ENCODE results near the gene COL27A1.

The COL27A1 gene

GRCh38 chr9:114130141-114130540, 25.2 kb upstream of the COL27A1 start:
- H3K27ac ChIP-seq, result no peak overlapping the region
- no peak for TF ChIP-seq Cebpa-rat (IDR thresholded peaks at IDR 0.05)
- H3K9ac ChIP-seq, result no peak overlapping the region
- peaks cover 0 to 49% (median 37%) of the 10 kb centered on the region in 10 experiments; a peak in 15 of 20 replicates for H3K4me1 ChIP-seq
- H3K27me3 ChIP-seq, result no peaks in the 10 kb centered on the region
- H3K9me3 ChIP-seq (replicated peaks in 1 of 11), result peaks cover 7 to 17% (median 12%) of the 10 kb centered on the region in 11 experiments; a peak in 21 of 22 replicates
- no peaks in the 10 kb centered on the region for H3K36me3 ChIP-seq
- H3K4me3 ChIP-seq, result no peak overlapping the region
- no peaks in the 10 kb centered on the region for H4K20me1 ChIP-seq
- H3K4me2 ChIP-seq, result no peak overlapping the region

- H3K9me3 ChIP-seq (replicated peaks in 1 of 11), result peaks cover 7 to 17% (median 12%) of the 10 kb centered on the region in 11 experiments; a peak in 21 of 22 replicates
Observed at GRCh38 chr9:114130624-114131277, 24.6 kb upstream of the COL27A1 start.

GRCh38 chr9:114131808-114132549, 23.4 kb upstream of the COL27A1 start:
- no peaks in the 10 kb centered on the region for H3K27me3 ChIP-seq
- H3K27ac ChIP-seq, result peak overlapping the region in 4 of 11 experiments; percentile 56 to 70 (median 64); a peak in 8 of 22 replicates
- H3K36me3 ChIP-seq, result no peaks in the 10 kb centered on the region
- peak overlapping the region in 4 of 11 experiments; percentile 23 to 43 (median 26); a peak in 3 of 22 replicates for H3K9ac ChIP-seq
- no peaks in the 10 kb centered on the region for H4K20me1 ChIP-seq
- peak overlapping the region in 9 of 11 experiments; percentile 19 to 73 (median 65); a peak in 16 of 22 replicates for H3K4me2 ChIP-seq
- H3K9me3 ChIP-seq (replicated peaks in 1 of 11), result peaks cover 7 to 14% (median 10%) of the 10 kb centered on the region in 11 experiments; a peak in 21 of 22 replicates
- H3K4me3 ChIP-seq, result no peak overlapping the region
- no peak for TF ChIP-seq Cebpa-rat (IDR thresholded peaks at IDR 0.05)
- H3K4me1 ChIP-seq, result peaks cover 0 to 38% (median 27%) of the 10 kb centered on the region in 10 experiments; a peak in 15 of 20 replicates

More at GRCh38 chr9:114130624-114131277, 24.6 kb upstream of the COL27A1 start:
- peak overlapping the region in 1 of 11 experiments; percentile 71; a peak in 1 of 22 replicates for H3K4me2 ChIP-seq
- peaks cover 0 to 48% (median 36%) of the 10 kb centered on the region in 10 experiments; a peak in 15 of 20 replicates for H3K4me1 ChIP-seq
- no peak overlapping the region for H3K27ac ChIP-seq
- no peak overlapping the region for H3K4me3 ChIP-seq
- H3K27me3 ChIP-seq, result no peaks in the 10 kb centered on the region
- no peaks in the 10 kb centered on the region for H3K36me3 ChIP-seq
- TF ChIP-seq Cebpa-rat (IDR thresholded peaks at IDR 0.05), result no peak
- H3K9ac ChIP-seq, result no peak overlapping the region
- H4K20me1 ChIP-seq, result no peaks in the 10 kb centered on the region

GRCh38 chr9:114132550-114132918, 22.8 kb upstream of the COL27A1 start:
- Histone ChIP-seq H3K9ac (peak overlapping the region in 4 of 11 experiments; percentile 23 to 43 (median 26); a peak in 2 of 22 replicates), H3K4me2 (peak overlapping the region in 9 of 11 experiments; percentile 19 to 73 (median 65); a peak in 17 of 22 replicates), H3K36me3 (no peaks in the 10 kb centered on the region), H3K4me3 (no peak overlapping the region), H3K27me3 (no peaks in the 10 kb centered on the region), H3K27ac (peak overlapping the region in 4 of 11 experiments; percentile 56 to 70 (median 64); a peak in 8 of 22 replicates), H4K20me1 (no peaks in the 10 kb centered on the region), H3K9me3 (replicated peaks in 1 of 11) (peaks cover 3 to 8% (median 5%) of the 10 kb centered on the region in 11 experiments; a peak in 20 of 22 replicates), H3K4me1 (peaks cover 0 to 38% (median 27%) of the 10 kb centered on the region in 10 experiments; a peak in 15 of 20 replicates)
- TF ChIP-seq Cebpa-rat (IDR thresholded peaks at IDR 0.05), result no peak

GRCh38 chr9:114134827-114135396, 20.4 kb upstream of the COL27A1 start:
- no peaks in the 10 kb centered on the region for H3K36me3 ChIP-seq
- peaks cover 0 to 43% (median 33%) of the 10 kb centered on the region in 10 experiments; a peak in 15 of 20 replicates for H3K4me1 ChIP-seq
- H3K9ac ChIP-seq, result no peak overlapping the region
- H3K27me3 ChIP-seq, result no peaks in the 10 kb centered on the region
- peak overlapping the region in 1 of 11 experiments; percentile 12; a peak in 1 of 22 replicates for H3K27ac ChIP-seq
- H3K4me3 ChIP-seq, result no peak overlapping the region
- H3K4me2 ChIP-seq, result no peak overlapping the region
- TF ChIP-seq Cebpa-rat (IDR thresholded peaks at IDR 0.05), result no peak
- H4K20me1 ChIP-seq, result no peaks in the 10 kb centered on the region
- H3K9me3 ChIP-seq (replicated peaks in 1 of 11), result no peaks in the 10 kb centered on the region

- Histone ChIP-seq H3K27ac (no peak overlapping the region), H3K36me3 (no peaks in the 10 kb centered on the region), H3K27me3 (no peaks in the 10 kb centered on the region), H3K4me3 (no peak overlapping the region), H3K9me3 (replicated peaks in 1 of 11) (no peaks in the 10 kb centered on the region), H3K4me1 (peaks cover 0 to 26% (median 16%) of the 10 kb centered on the region in 10 experiments; a peak in 14 of 20 replicates), H3K9ac (no peak overlapping the region), H3K4me2 (no peak overlapping the region), H4K20me1 (no peaks in the 10 kb centered on the region)
- no peak for TF ChIP-seq Cebpa-rat (IDR thresholded peaks at IDR 0.05)
Observed at GRCh38 chr9:114137831-114138230, 17.5 kb upstream of the COL27A1 start.

GRCh38 chr9:114138552-114138971, 16.8 kb upstream of the COL27A1 start:
- no peak overlapping the region for H3K9ac ChIP-seq
- H3K36me3 ChIP-seq, result no peaks in the 10 kb centered on the region
- no peaks in the 10 kb centered on the region for H3K9me3 ChIP-seq (replicated peaks in 1 of 11)
- TF ChIP-seq Cebpa-rat (IDR thresholded peaks at IDR 0.05), result no peak
- H3K4me3 ChIP-seq, result no peak overlapping the region
- no peak overlapping the region for H3K27ac ChIP-seq
- H4K20me1 ChIP-seq, result no peaks in the 10 kb centered on the region
- no peak overlapping the region for H3K4me2 ChIP-seq
- H3K4me1 ChIP-seq, result peaks cover 0 to 19% (median 9%) of the 10 kb centered on the region in 10 experiments; a peak in 12 of 20 replicates
- H3K27me3 ChIP-seq, result no peaks in the 10 kb centered on the region

GRCh38 chr9:114139071-114139470, 16.3 kb upstream of the COL27A1 start:
- H4K20me1 ChIP-seq, result no peaks in the 10 kb centered on the region
- TF ChIP-seq Cebpa-rat (IDR thresholded peaks at IDR 0.05), result no peak
- no peaks in the 10 kb centered on the region for H3K36me3 ChIP-seq
- H3K4me2 ChIP-seq, result peak overlapping the region in 5 of 11 experiments; percentile 7 to 38 (median 12); a peak in 6 of 22 replicates
- H3K9ac ChIP-seq, result no peak overlapping the region
- H3K27me3 ChIP-seq, result no peaks in the 10 kb centered on the region
- H3K27ac ChIP-seq, result no peak overlapping the region
- no peak overlapping the region for H3K4me3 ChIP-seq
- no peaks in the 10 kb centered on the region for H3K9me3 ChIP-seq (replicated peaks in 1 of 11)
- peaks cover 0 to 14% (median 5%) of the 10 kb centered on the region in 10 experiments; a peak in 8 of 20 replicates for H3K4me1 ChIP-seq

GRCh38 chr9:114140401-114140800, 14.9 kb upstream of the COL27A1 start:
- no peaks in the 10 kb centered on the region for H3K9me3 ChIP-seq (replicated peaks in 1 of 11)
- no peak overlapping the region for H3K27ac ChIP-seq
- H3K4me3 ChIP-seq, result no peak overlapping the region
- peaks cover 0 to 8% (median 5%) of the 10 kb centered on the region in 10 experiments; a peak in 5 of 20 replicates for H3K4me1 ChIP-seq
- H3K27me3 ChIP-seq, result no peaks in the 10 kb centered on the region
- no peaks in the 10 kb centered on the region for H4K20me1 ChIP-seq
- no peak overlapping the region for H3K4me2 ChIP-seq
- H3K36me3 ChIP-seq, result no peaks in the 10 kb centered on the region
- TF ChIP-seq Cebpa-rat (IDR thresholded peaks at IDR 0.05), result no peak
- H3K9ac ChIP-seq, result no peak overlapping the region

Measured in BLaER1 treated with 17β-estradiol and CSF1 and Interleukin-3, amounts not matched to agents 10 nM and 100 nM (cell line).